HK-2 (cell line): Measurements from ENCODE around the gene NSF.
"Not testable (repeated sequence)": the region's sequence is repeated elsewhere in the genome, so short reads cannot be mapped to it uniquely, and the experiment has no call there.

Experiments
- DNase-seq: peaks from one replicate; pipeline ENCODE4 v3.0.0-alpha.2; 2018; ENCODE audit not compliant: unreplicated experiment

NSF gene

GRCh38 chr17:46773676-46774075 is 183.2 kb downstream of the NSF start:
- no peak for DNase-seq

- DNase-seq = no peak
Observed at GRCh38 chr17:46774108-46774737, 183.8 kb downstream of the NSF start.

- no peak for DNase-seq
Observed at GRCh38 chr17:46776298-46777005, 186.0 kb downstream of the NSF start.

- no peak for DNase-seq
Observed at GRCh38 chr17:46777943-46778915, 187.8 kb downstream of the NSF start.

GRCh38 chr17:46780003-46780373 is 189.5 kb downstream of the NSF start:
- no peak for DNase-seq

- DNase-seq = peak; percentile 64
Observed at GRCh38 chr17:46782250-46782953, 191.9 kb downstream of the NSF start.

- no peak for DNase-seq
Observed at GRCh38 chr17:46783031-46783593, 192.6 kb downstream of the NSF start.

- no peak for DNase-seq
Observed at GRCh38 chr17:46785696-46786095, 195.2 kb downstream of the NSF start.

GRCh38 chr17:46787478-46787877 is 197.0 kb downstream of the NSF start:
- DNase-seq = no peak

- no peak for DNase-seq
Observed at GRCh38 chr17:46788300-46788699, 197.8 kb downstream of the NSF start.

GRCh38 chr17:46788796-46789195 is 198.3 kb downstream of the NSF start:
- no peak for DNase-seq

- DNase-seq = no peak
Observed at GRCh38 chr17:46789610-46790009, 199.1 kb downstream of the NSF start.

GRCh38 chr17:46790216-46790615 is 199.7 kb downstream of the NSF start:
- DNase-seq = no peak

GRCh38 chr17:46791531-46791930 is 201.1 kb downstream of the NSF start:
- DNase-seq = no peak

GRCh38 chr17:46792071-46792470 is 201.6 kb downstream of the NSF start:
- DNase-seq = no peak

- DNase-seq = not testable (repeated sequence)
Observed at GRCh38 chr17:46793023-46793422, 202.6 kb downstream of the NSF start.

GRCh38 chr17:46793541-46793940 is 203.1 kb downstream of the NSF start:
- DNase-seq = no peak

- DNase-seq = no peak
Observed at GRCh38 chr17:46794318-46794717, 203.8 kb downstream of the NSF start.

- DNase-seq = no peak
Observed at GRCh38 chr17:46795379-46795952, 205.0 kb downstream of the NSF start.

GRCh38 chr17:46796084-46796483 is 205.6 kb downstream of the NSF start:
- DNase-seq = no peak

- DNase-seq = no peak
Observed at GRCh38 chr17:46796524-46796923, 206.1 kb downstream of the NSF start.
